ENCODE results near the gene CDH24.

GRCh38 chr14:23045419-23046357 lies 11.6 kb downstream of the CDH24 start:
- TF ChIP-seq EZH2 (IDR thresholded peaks at IDR 0.05) (no peak), CTCF (IDR thresholded peaks at IDR 0.05) (no peak)
